Smooth muscle cell (in vitro differentiated cells): ENCODE data around the gene ANKRD13A. TPM values are rescaled to one million over a fixed set of nuclear protein-coding genes. Genes with fewer than 3 reads are reported as not detected.

ENCODE experiments used
- DNase-seq: peaks from one replicate; lab custom pipeline; 2025; ENCODE audit not compliant: unreplicated experiment; lab: John Stamatoyannopoulos, UW
- H2AFZ ChIP-seq: fragments of 200-600 bp; sonication (generic); 2 replicates; pipeline ENCODE4 v1.6.0; 2016; ENCODE audit warnings: antibody characterized with exemption, low read depth, mild to moderate bottlenecking
- H3F3A ChIP-seq: fragments of 200-600 bp; sonication (generic); 2 replicates; pipeline ENCODE4 v1.6.0; 2017; ENCODE audit warnings: antibody characterized with exemption, low read depth
- H3K27ac ChIP-seq: fragments of 200-600 bp; sonication (generic); 2 replicates; pipeline ENCODE4 v1.5.1; 2016; ENCODE audit warnings: low read depth, mild to moderate bottlenecking
- H3K27me3 ChIP-seq: fragments of 200-600 bp; sonication (generic); 2 replicates; pipeline ENCODE4 v1.6.1; 2016; ENCODE audit warnings: low read depth, mild to moderate bottlenecking
- H3K36me3 ChIP-seq: fragments of 200-600 bp; sonication (generic); 2 replicates; pipeline ENCODE4 v1.5.1; 2016; ENCODE audit warnings: low read depth
- H3K4me1 ChIP-seq: fragments of 200-600 bp; sonication (generic); 2 replicates; pipeline ENCODE4 v1.5.1; 2016; ENCODE audit warnings: low read depth
- H3K4me2 ChIP-seq: fragments of 200-600 bp; sonication (generic); 2 replicates; pipeline ENCODE4 v1.6.0; 2016; ENCODE audit warnings: mild to moderate bottlenecking
- H3K4me3 ChIP-seq: fragments of 200-600 bp; sonication (generic); 2 replicates; pipeline ENCODE4 v1.5.1; 2016; ENCODE audit warnings: mild to moderate bottlenecking
- H3K79me2 ChIP-seq: fragments of 200-600 bp; sonication (generic); 2 replicates; pipeline ENCODE4 v1.6.0; 2016; ENCODE audit warnings: low read depth, mild to moderate bottlenecking
- H3K9ac ChIP-seq: fragments of 200-600 bp; sonication (generic); 2 replicates; pipeline ENCODE4 v1.6.0; 2016; ENCODE audit warnings: low read depth
- H3K9me3 ChIP-seq: fragments of 200-600 bp; sonication (generic); replicated peaks from 2 replicates; pipeline ENCODE4 v1.5.1; 2016; ENCODE audit warnings: low read depth
- H4K20me1 ChIP-seq: fragments of 200-600 bp; sonication (generic); 2 replicates; pipeline ENCODE4 v1.6.0; 2016; ENCODE audit warnings: low read depth
- WGBS: methylation state at CpG from one replicate; pipeline ENCODE4 v1.1.7; 2016; ENCODE audit warnings: low lambda C conversion rate; 5-methylcytosine and 5-hydroxymethylcytosine counted together
- polyA plus RNA-seq: library from polyadenylated mRNA; unstranded; fragments of >200 nt; fragmentation: Nextera tagmentation; extraction: Ambion mirVana; gene quantifications from 2 replicates; pipeline ENCODE4 v1.2.1, GENCODE V29; 2016
- total RNA-seq: library from RNA; depleted of rRNA; stranded (reverse); fragments of >200 nt; gene quantifications from 2 replicates; pipeline ENCODE4 v1.2.3, GENCODE V29; 2014
- TF ChIP-seq, protein P1 (sequence below): fragments of 200-600 bp; sonication (generic); IDR thresholded peaks from 2 replicates; pipeline ENCODE4 v1.5.1; 2017; ENCODE audit warnings: borderline replicate concordance, mild to moderate bottlenecking, antibody characterized with exemption; ENCODE audit not compliant: insufficient read depth, poor library complexity, severe bottlenecking

ANKRD13A gene
- total and polyA plus RNA-seq, 2 experiments from 2014 or later: 11.6 to 31.1 TPM

GRCh38 chr12:110010853-110011723 lies 11.9 kb downstream of the ANKRD13A start:
- H4K20me1 ChIP-seq: peaks cover 21% of the 10 kb centered on the region
- no peaks in the 10 kb centered on the region for H3K4me1 ChIP-seq
- no peak for DNase-seq
- TF ChIP-seq, protein P1, sequence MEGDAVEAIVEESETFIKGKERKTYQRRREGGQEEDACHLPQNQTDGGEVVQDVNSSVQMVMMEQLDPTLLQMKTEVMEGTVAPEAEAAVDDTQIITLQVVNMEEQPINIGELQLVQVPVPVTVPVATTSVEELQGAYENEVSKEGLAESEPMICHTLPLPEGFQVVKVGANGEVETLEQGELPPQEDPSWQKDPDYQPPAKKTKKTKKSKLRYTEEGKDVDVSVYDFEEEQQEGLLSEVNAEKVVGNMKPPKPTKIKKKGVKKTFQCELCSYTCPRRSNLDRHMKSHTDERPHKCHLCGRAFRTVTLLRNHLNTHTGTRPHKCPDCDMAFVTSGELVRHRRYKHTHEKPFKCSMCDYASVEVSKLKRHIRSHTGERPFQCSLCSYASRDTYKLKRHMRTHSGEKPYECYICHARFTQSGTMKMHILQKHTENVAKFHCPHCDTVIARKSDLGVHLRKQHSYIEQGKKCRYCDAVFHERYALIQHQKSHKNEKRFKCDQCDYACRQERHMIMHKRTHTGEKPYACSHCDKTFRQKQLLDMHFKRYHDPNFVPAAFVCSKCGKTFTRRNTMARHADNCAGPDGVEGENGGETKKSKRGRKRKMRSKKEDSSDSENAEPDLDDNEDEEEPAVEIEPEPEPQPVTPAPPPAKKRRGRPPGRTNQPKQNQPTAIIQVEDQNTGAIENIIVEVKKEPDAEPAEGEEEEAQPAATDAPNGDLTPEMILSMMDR: no peak
- peaks cover 10% of the 10 kb centered on the region for H3K36me3 ChIP-seq
- H3K27me3 ChIP-seq: no peaks in the 10 kb centered on the region
- no peak overlapping the region for H3K4me2 ChIP-seq
- no peak overlapping the region for H2AFZ ChIP-seq
- no peaks in the 10 kb centered on the region for H3F3A ChIP-seq
- no peak overlapping the region for H3K4me3 ChIP-seq
- peaks cover 16% of the 10 kb centered on the region for H3K79me2 ChIP-seq
- no peak overlapping the region for H3K27ac ChIP-seq
- 94% methylated on average over 13 of the region's 13 CpGs for WGBS
- H3K9me3 ChIP-seq: no peaks in the 10 kb centered on the region
- H3K9ac ChIP-seq: no peak overlapping the region

GRCh38 chr12:110012137-110012536 lies 12.9 kb downstream of the ANKRD13A start:
- peaks cover 21% of the 10 kb centered on the region for H4K20me1 ChIP-seq
- H3K4me2 ChIP-seq: no peak overlapping the region
- H3K9me3 ChIP-seq: no peaks in the 10 kb centered on the region
- no peaks in the 10 kb centered on the region for H3K27me3 ChIP-seq
- DNase-seq: no peak
- H2AFZ ChIP-seq: no peak overlapping the region
- H3K36me3 ChIP-seq: peaks cover 14% of the 10 kb centered on the region
- no peak overlapping the region for H3K9ac ChIP-seq
- H3K4me3 ChIP-seq: no peak overlapping the region
- H3K27ac ChIP-seq: no peak overlapping the region
- H3K4me1 ChIP-seq: no peaks in the 10 kb centered on the region
- no peaks in the 10 kb centered on the region for H3F3A ChIP-seq
- peaks cover 9% of the 10 kb centered on the region for H3K79me2 ChIP-seq
- TF ChIP-seq, protein P1: no peak
- WGBS: 84% methylated on average over 6 of the region's 6 CpGs

- H3K9me3 ChIP-seq: no peaks in the 10 kb centered on the region
- H3F3A ChIP-seq: no peaks in the 10 kb centered on the region
- TF ChIP-seq, protein P1: no peak
- H2AFZ ChIP-seq: no peak overlapping the region
- WGBS: 94% methylated on average over 4 of the region's 4 CpGs
- H3K4me2 ChIP-seq: no peak overlapping the region
- H3K4me1 ChIP-seq: no peaks in the 10 kb centered on the region
- no peaks in the 10 kb centered on the region for H3K27me3 ChIP-seq
- DNase-seq: no peak
- H3K27ac ChIP-seq: no peak overlapping the region
- peaks cover 17% of the 10 kb centered on the region for H3K36me3 ChIP-seq
- no peak overlapping the region for H3K9ac ChIP-seq
- H4K20me1 ChIP-seq: peaks cover 19% of the 10 kb centered on the region
- no peak overlapping the region for H3K4me3 ChIP-seq
- H3K79me2 ChIP-seq: peaks cover 9% of the 10 kb centered on the region
Observed at GRCh38 chr12:110012659-110013058, 13.4 kb downstream of the ANKRD13A start.

DNA sequence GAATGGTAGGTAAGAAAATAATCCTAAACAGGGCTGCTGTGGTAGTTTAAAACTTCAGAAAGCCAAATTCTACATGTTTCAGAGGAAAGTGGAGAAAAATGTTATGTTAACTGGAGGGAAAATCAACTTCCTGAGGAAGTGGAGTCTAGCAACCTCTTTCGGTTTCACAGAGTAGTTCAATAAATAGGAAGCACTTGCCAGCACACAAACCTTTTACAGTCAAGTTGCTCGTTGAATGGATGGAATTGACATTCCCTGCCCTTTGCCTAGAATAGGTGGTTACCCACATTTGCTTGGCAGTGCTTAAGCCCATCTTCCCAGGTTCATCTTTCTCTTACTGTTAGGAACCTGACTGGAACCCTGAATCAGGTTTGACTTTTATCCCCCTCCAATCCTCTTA lies 15.9 kb downstream of the ANKRD13A start:
- Histone ChIP-seq H3K27ac (no peak overlapping the region), H3K27me3 (no peaks in the 10 kb centered on the region), H3K9me3 (no peaks in the 10 kb centered on the region), H3K9ac (no peak overlapping the region), H3K4me3 (no peak overlapping the region), H4K20me1 (no peaks in the 10 kb centered on the region), H3K79me2 (no peaks in the 10 kb centered on the region), H3K36me3 (peaks cover 30% of the 10 kb centered on the region), H3K4me1 (no peaks in the 10 kb centered on the region), H2AFZ (no peak overlapping the region), H3F3A (no peaks in the 10 kb centered on the region), H3K4me2 (no peak overlapping the region)
- TF ChIP-seq, protein P1: no peak
- 95% methylated on average over 2 of the region's 2 CpGs for WGBS
- DNase-seq: no peak
